Germinal center (tissue), 1 donor: ENCODE results near the gene ZBTB32.

Experiments used
- DNase-seq: peaks from one replicate; pipeline ENCODE4 v3.0.0; 2012; ENCODE audit warnings: mixed read lengths, low spot score

ZBTB32 gene

DNA sequence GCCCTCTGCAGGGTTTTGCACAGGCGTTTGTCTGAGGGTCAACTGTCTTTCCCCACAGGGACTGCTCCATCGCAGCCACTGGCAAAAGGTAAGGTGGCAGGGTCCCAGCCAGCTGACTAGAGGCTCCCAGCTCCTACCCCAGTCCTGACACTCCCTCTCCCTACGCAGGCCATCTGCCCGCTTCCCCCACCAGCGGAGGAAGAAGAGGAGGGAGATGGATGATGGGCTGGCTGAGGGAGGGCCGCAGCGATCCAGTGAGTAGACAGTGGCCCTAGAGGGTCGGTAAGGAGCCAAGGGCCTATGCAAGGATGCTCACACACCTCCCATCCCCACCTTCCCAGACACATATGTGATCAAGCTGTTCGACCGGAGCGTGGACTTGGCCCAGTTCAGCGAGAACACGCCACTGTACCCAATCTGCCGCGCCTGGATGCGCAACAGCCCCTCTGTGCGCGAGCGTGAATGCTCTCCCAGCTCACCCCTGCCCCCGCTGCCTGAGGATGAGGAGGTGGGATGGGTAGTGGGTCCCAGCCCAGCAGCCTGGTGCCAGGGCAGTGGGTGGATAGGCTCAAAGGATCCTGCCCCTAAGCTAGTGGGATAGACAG, 48.5 kb downstream of the ZBTB32 start:
- DNase-seq, result no peak

DNA sequence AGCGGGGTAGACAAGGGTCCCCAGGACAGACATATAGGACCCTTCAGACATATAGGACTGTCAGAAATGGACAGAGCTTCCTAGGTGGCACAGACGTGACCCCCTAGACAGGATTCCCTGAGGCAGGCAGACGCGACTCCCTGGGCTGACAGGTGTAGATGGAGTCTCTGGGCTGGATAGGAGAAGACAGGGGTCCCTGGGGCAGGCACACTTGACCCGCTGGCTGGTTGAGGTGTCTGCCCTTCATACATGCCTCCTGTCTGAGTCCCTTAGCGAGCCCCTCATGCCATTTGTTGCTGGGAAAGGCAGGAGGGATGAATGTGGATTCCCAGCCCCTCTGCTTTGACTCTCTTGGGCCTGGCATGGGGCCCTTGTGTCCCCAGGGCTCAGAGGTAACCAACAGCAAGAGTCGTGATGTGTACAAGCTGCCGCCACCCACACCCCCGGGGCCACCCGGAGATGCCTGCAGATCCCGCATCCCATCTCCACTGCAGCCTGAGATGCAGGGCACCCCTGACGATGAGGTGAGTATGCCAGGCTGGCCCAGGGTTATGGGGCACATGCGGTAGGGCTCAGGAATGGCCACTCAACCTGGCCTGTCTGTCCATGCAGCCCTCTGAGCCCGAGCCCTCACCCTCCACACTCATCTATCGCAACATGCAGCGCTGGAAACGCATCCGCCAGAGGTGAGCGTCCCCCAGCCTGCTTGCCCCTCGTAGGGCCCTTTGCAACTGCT, 49.4 kb downstream of the ZBTB32 start:
- DNase-seq, result no peak

DNA sequence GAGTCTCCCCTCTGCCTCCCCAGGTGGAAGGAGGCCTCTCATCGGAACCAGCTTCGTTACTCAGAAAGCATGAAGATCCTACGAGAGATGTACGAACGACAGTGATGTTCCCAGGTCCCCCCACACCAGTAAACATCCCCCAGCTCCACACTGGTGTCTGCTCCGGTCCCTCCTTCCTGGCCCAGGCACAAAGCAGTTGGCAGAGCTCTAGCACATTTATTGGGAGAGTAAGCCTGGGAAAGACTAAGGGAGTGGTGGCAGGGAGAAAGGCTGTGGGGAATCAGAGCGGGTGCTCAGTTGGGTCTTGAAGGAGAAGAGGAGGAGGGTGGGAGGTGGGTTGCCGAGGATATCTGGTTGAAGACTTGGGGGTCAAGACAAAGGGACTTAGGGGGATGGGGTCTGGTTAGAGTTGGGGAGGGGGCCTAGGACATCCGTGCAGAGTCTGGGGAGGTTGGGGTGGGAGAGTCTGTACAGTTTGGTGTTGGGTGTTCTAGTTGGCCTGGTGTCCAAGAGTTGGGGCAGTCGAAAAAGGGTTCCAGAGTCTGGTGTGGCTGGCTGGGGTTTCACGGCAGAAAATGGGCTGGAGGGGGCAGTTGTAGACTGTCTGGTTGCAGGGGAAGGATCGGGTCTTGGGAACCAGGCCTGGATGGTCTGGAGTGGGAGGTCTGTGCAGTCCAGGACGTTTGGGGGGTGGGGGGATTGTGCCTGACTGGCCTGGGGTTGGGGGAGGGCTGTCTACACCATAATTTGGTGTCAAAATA, 50.2 kb downstream of the ZBTB32 start:
- no peak for DNase-seq

DNA sequence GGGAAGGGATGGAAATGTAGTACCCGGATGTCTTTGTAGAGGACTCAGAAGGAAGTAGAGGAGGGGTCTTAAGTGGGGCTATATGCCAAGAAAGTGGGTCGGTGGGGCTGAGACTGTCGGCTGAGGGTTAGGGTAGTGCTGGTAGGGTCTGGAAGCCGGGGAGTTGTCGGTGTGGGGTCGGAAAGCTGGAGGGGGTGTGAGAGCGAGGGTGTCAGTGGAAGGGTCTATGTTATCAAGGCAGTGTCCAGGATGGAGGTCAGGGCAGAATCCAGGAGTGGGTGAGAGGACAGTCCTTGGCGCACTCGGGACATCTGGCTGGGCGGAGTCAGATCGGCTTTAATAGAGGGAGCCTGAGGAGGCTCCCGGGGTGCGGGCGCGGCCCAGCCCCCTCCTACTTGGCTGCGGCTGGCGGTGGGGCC, 50.8 kb downstream of the ZBTB32 start:
- DNase-seq, result no peak

DNA sequence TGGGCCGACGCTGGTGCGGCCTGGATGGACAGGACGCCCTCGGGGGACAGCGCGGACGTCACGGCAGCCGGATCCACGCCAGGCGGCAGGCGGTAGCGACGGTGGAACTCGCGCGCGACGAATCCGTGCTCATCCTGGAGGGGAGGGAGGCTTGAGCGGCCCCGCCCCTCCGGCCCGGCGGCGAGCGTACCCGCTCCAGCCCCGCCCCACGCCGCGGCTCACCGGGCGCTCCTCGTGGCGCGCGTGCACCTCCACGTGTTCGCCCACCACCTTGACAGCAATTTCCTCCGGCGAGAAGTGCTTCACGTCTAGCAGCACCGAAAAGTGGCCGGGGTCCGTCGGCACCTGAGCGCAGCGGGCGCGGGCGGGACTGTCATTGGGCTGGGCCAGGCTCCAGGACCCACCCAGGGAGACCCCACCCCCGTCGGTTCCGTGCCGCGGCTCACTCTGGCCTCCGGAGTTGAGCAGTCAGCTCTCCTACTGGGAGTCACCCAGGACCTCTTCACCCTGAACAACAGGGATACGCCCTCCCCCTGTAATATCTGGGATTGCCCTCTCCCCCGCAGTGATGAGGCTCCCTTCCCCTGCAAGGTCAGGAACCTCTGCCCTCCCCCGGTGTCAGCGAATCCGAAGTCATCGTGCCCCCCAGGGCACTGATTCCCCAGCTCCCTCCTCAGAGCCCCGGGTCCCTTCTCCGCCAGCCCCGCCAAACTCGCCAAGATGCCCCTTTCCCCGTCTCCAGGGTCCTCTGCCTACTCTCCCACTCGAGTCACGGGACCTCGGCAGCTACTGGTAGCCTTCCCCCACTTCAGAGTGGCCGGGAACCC, 51.4 kb downstream of the ZBTB32 start:
- no peak for DNase-seq

DNA sequence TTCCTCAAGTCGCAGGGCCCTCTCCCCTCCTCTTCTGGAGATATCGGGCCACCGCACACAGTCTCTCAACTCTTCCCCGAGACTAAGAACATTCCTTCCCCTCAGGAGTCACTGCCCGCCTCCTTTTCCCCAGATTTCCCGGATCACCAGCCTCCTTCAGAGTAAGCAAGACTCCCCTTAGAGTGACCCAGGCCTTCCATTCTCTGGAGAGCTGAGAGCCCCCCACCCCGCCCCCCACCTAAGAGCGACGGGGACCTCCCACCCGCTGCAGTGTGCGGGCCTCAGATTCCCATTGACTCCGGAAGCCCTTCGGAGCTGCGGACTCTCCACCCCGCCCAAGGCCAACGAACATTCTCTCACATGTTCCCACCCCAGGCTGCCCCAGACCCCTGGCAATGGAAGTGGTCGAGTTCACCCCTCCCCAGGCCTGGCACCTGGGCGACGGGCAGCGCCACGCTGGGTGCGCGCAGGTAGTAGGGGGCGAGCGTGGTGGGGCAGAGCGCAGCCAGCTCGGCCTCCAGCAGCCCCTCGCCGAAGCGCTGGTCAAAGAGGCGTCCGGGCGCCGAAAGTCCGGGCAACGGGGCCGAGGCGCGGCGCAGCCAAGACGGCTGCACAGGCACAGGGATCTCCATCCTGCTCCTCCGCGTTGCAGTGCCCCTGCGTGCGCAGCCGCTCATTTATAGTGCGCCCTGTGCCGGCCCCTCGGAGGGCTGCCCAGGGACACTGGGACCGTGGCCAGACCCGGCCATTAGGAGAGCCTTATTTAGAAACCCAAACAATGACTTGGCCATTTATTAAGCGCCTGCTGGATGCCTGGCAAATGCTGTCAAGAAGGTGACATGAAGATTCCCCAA, 52.2 kb downstream of the ZBTB32 start, which contains the start of gene HSPB6:
Gene HSPB6 (minus strand): TSS at position 653 of the 854 bp plus-strand sequence. CDS start 21 bp downstream, at position 632.
- no peak for DNase-seq

DNA sequence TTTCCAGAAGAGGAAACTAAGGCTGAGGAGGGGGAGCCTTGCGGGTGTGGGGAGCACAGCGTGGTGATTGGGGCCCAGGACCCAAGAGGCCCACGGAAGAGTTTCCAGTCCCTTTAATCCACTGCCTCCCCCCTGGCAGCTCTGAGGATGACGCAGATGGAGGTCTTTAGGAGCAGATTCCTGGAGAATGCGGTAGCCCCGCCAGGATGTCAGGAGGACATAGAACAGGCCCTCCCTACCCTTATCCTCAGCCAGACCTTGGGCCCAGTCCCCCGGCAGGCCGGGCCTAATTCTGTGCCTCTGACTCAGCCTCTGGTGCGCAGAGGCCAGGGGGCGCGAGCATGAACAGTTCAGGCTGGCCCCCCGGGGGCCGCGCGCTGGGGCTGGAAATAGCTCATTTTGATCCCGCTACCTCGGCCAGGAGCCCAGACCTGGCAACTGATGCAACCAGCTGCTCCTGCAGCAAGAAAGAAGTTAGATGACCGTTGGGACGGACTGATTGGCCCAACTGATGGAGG, 52.9 kb downstream of the ZBTB32 start:
- DNase-seq, result no peak

DNA sequence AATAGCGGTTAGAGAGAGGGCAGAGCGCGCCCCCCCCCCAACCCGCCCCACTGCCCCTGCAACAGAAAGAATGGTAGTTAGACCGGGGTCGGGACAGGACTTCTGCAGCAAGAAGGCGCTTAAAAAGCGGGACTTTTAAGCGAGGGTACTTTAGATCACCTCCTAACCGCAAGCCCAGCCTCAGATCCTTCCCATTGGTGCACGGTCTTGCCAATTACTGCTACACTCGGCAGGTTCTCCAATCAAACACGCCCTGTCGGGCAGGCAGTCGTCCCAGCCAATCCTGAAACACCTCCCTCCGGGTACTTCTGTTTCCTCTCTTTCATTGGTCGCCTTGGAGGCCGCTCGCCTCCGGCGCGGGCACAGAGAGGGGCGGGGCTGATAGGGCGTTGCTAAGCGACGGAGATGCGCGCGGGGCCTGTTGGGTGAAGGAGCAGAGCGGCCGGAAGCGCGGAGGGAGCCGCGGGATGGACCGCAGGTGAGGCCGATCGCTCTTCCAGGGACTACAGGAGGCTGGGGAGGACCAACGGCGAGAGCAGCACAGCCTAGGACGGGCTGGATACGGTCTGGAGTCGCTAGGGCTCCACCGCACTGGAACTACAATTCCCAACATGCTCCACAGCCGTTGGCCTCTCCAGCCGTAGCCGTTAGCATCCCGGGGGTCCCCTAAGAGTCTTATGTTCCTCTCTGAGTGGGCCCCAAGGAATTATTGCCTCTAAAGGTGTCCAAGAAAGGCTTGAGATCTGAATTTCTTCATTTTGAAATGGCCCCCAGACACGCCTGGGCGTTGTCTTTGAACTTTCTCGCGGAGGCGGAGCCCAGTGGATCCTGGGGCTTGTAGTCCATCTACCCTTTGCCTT, 53.6 kb downstream of the ZBTB32 start, which contains the start of gene PROSER3:
Gene PROSER3 (plus strand): TSS at position 428 of the 860 bp plus-strand sequence. CDS start 40 bp downstream, at position 468.
- peak; percentile 99 for DNase-seq

DNA sequence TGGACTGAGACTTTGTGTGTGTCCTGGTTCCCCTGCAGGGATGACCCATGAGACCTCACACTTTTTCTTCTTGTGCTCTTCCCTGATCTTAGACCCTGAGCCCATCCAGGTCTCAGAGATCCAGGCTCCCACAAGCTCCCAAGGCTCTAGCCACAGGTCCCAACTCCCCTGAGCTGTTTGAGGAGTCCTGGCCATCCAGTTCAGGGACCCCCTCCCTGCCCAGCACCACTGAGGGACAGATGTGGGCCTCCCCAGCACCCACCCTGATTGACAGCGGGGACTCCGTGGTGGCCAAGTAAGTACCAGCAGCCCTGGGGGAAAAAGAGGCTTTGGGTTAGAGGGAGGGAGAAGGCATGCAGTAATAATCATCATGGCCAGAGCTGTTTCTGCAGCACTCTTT, 55.3 kb downstream of the ZBTB32 start:
- no peak for DNase-seq

DNA sequence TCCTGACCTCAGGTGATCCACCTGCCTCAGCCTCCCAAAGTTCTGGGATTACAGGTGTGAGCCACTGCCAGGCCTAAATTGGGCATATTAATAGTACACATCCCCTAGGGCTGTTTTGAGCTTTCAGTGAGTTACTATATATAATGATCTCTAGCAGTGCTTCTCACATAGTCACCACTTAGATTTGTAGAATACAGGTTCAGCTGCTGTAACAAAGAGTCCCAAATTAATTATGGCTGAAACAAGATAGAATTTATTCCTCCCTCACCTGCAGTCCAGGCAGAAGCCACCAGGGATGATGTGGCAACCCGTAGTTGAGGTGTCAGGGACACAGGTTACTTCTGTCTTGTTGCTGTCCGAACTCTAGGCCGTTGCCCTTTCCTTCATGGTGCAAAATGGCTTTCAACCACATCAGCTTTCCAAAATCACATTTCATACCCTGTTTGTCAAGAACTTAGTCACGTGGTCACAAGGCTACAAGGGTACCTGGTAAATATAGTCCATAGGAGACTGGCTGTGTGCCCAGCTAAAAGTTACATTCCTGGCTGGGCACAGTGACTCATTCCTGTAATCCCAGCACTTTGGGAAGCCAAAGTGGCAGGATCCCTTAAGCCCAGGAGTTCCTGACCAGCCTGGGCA, 56.5 kb downstream of the ZBTB32 start:
- DNase-seq, result no peak

DNA sequence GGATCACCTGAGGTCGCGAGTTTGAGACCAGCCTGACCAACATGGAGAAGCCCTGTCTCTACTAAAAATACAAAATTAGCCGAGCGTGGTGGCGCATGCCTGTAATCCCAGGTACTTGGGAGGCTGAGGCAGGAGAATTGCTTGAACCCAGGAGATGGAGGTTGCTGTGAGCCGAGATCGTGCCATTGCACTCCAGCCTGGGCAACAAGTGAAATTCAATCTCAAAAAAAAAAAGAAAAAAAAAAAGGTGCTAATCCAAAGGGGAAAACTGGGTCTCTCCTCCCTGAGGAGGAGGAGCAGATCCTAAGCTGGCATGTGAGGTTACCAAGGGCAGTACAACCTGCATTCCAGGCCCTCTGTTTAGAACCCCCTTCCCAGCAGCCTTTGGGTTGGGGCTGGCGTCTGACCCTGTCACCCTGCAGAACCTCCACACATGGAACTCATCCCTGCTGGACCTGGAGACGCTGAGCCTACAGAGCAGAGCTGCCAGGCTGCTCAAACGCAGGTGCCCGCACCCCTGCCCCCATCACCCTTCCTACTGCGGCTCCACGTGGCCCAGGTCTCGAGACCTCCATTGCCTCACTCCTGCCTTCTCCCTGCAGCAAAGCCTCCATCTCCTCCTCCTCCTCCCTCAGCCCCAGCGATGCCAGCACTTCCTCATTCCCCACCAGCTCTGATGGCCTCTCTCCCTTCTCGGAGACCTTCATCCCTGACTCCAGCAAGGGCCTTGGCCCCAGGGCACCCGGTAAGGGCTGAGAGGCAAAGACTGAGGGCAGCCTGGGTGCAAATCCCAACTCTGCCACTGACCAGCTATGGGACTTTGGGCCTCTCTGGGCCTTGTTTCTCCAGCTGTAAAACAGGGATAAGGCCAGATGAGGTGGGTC, 60.3 kb downstream of the ZBTB32 start:
- DNase-seq, result no peak
